SK-N-SH (cell line): ENCODE results near the gene WDR62. TPM values are rescaled to one million over a fixed set of nuclear protein-coding genes. Genes with fewer than 3 reads are reported as not detected.

ENCODE experiments used
- CTCF ChIA-PET: fragments of 300-600, 350-600 bp; formaldehyde crosslinking; extraction: SDS; loops from one replicate; lab custom pipeline; 2021; lab: Yijun Ruan, JAX
- POLR2A ChIA-PET: fragments of 350-600 bp; sonication (Branson Sonifier 250); formaldehyde crosslinking; extraction: SDS; loops from one replicate; lab custom pipeline; 2020; ENCODE audit warnings: antibody characterized with exemption, inconsistent platforms; lab: Yijun Ruan, JAX
- DNase-seq: peaks from one replicate; pipeline ENCODE4 v3.0.0; 2012
- H2AFZ ChIP-seq: fragments of 200-600 bp; sonication (generic); 2 replicates; pipeline ENCODE4 v1.8.1; 2016; ENCODE audit warnings: antibody characterized with exemption, mild to moderate bottlenecking, low read depth
- H3F3A ChIP-seq: fragments of 200-600 bp; sonication (generic); replicated peaks from 2 replicates; pipeline ENCODE3; 2016; ENCODE audit warnings: antibody characterized with exemption, mild to moderate bottlenecking; ENCODE audit not compliant: insufficient read depth
- H3K27ac ChIP-seq, 2 experiments: fragments of 200-500 bp in 1 of 2; fragments of 200-600 bp in 1 of 2; sonication (Bioruptor generic) in 1 of 2; sonication (generic), shearing (Covaris generic) in 1 of 2; 2 replicates each; pipeline versions ENCODE4 v1.5.1 to v1.6.1; 2014 to 2016; ENCODE audit warnings: low read depth in 2 of 2, inconsistent platforms in 1 of 2, low read length in 1 of 2, mild to moderate bottlenecking in 1 of 2, mixed read lengths in 1 of 2
- H3K27me3 ChIP-seq: fragments of 200-600 bp; sonication (generic), shearing (Covaris generic); 2 replicates; pipeline ENCODE4 v1.6.1; 2016; ENCODE audit warnings: mixed run types; ENCODE audit not compliant: insufficient read depth
- H3K36me3 ChIP-seq, 2 experiments: fragments of 200-500 bp in 1 of 2; fragments of 200-600 bp in 1 of 2; sonication (Bioruptor generic) in 1 of 2; sonication (generic) in 1 of 2; replicated peaks in 1 of 2; 2 replicates each; pipeline versions ENCODE3 to v1.5.1; 2014 to 2016; ENCODE audit warnings: low read length in 1 of 2, mild to moderate bottlenecking in 1 of 2; ENCODE audit not compliant: insufficient read depth in 2 of 2, control insufficient read depth in 1 of 2
- H3K4me1 ChIP-seq, 2 experiments: fragments of 200-500 bp in 1 of 2; fragments of 200-600 bp in 1 of 2; sonication (Bioruptor generic) in 1 of 2; sonication (generic), shearing (Covaris generic) in 1 of 2; 2 replicates each; pipeline versions ENCODE4 v1.5.1 to v1.6.1; 2014 to 2016; ENCODE audit warnings: low read depth in 1 of 2, low read length in 1 of 2, mixed run types in 1 of 2; ENCODE audit not compliant: insufficient read depth in 2 of 2, control insufficient read depth in 1 of 2
- H3K4me2 ChIP-seq: fragments of 200-600 bp; sonication (generic), shearing (Covaris generic); 2 replicates; pipeline ENCODE4 v1.6.1; 2017; ENCODE audit warnings: mixed run types
- H3K4me3 ChIP-seq, 2 experiments: fragments of 200-500 bp in 1 of 2; fragments of 200-600 bp in 1 of 2; sonication (Bioruptor generic) in 1 of 2; sonication (generic), shearing (Covaris generic) in 1 of 2; 2 replicates each; pipeline versions ENCODE4 v1.5.1 to v1.8.1; 2014 to 2016; ENCODE audit warnings: low read depth in 2 of 2, inconsistent platforms in 1 of 2, low read length in 1 of 2, mild to moderate bottlenecking in 1 of 2, mixed read lengths in 1 of 2, moderate library complexity in 1 of 2
- H3K79me2 ChIP-seq: fragments of 200-600 bp; sonication (generic); 2 replicates; pipeline ENCODE4 v1.8.1; 2017; ENCODE audit warnings: mild to moderate bottlenecking; ENCODE audit not compliant: insufficient read depth
- H3K9ac ChIP-seq: fragments of 200-600 bp; sonication (generic); 2 replicates; pipeline ENCODE4 v1.6.1; 2017; ENCODE audit warnings: mixed run types
- H3K9me2 ChIP-seq: fragments of 200-600 bp; sonication (generic); 2 replicates; pipeline ENCODE4 v1.6.1; 2017; ENCODE audit warnings: mixed run types
- H3K9me3 ChIP-seq: fragments of 200-600 bp; sonication (generic); 2 replicates; pipeline ENCODE4 v1.6.1; 2017; ENCODE audit warnings: mixed run types, mild to moderate bottlenecking, moderate library complexity
- H4K20me1 ChIP-seq: fragments of 200-600 bp; sonication (generic); 2 replicates; pipeline ENCODE4 v1.6.1; 2017; ENCODE audit warnings: mild to moderate bottlenecking, mixed run types; ENCODE audit not compliant: insufficient read depth
- EP300 ChIP-seq, 2 experiments: IDR thresholded peaks; 2 replicates each; pipeline versions ENCODE4 v1.4.0 to v1.6.1; 2012; ENCODE audit warnings: borderline replicate concordance in 1 of 2, low read depth in 1 of 2, low read length in 1 of 2
- EZH2phosphoT487 ChIP-seq: fragments of 200-600 bp; sonication (generic); IDR thresholded peaks from 2 replicates; pipeline ENCODE4 v1.6.1; 2017; ENCODE audit warnings: low read depth, mixed run types, mild to moderate bottlenecking, antibody characterized with exemption, moderate library complexity, borderline replicate concordance
- GATA2 ChIP-seq: sonication (generic); formaldehyde crosslinking; IDR thresholded peaks from 2 replicates; pipeline ENCODE4 v1.5.0; 2020; ENCODE audit warnings: mild to moderate bottlenecking, missing genetic modification reagents
- JUND ChIP-seq: IDR thresholded peaks from 2 replicates; pipeline ENCODE4 v1.4.0; 2012
- MEF2A ChIP-seq: IDR thresholded peaks from 2 replicates; pipeline ENCODE4 v1.4.0; 2012; ENCODE audit warnings: low read depth, borderline replicate concordance
- POLR2AphosphoS5 ChIP-seq: IDR thresholded peaks from 2 replicates; pipeline ENCODE4 v1.6.1; 2012; ENCODE audit warnings: low read depth, low read length
- RCOR1 ChIP-seq: fragments of 150-350 bp; IDR thresholded peaks from 2 replicates; pipeline ENCODE4 v1.6.1; 2017; ENCODE audit warnings: antibody characterized with exemption, low read length
- RFX5 ChIP-seq: IDR thresholded peaks from 2 replicates; pipeline ENCODE4 v1.6.1; 2012; ENCODE audit warnings: mild to moderate bottlenecking, improper control_type of control experiment, low read length
- SIN3A ChIP-seq: IDR thresholded peaks from 2 replicates; pipeline ENCODE4 v1.6.1; 2012; ENCODE audit warnings: low read depth, mild to moderate bottlenecking, low read length, moderate library complexity, borderline replicate concordance
- SMC3 ChIP-seq: IDR thresholded peaks from 2 replicates; pipeline ENCODE4 v1.6.1; 2012; ENCODE audit warnings: low read depth, low read length, improper control_type of control experiment
- TAF1 ChIP-seq: IDR thresholded peaks from 2 replicates; pipeline ENCODE4 v1.6.1; 2012; ENCODE audit warnings: low read depth, mild to moderate bottlenecking, low read length, moderate library complexity, borderline replicate concordance
- TEAD4 ChIP-seq: IDR thresholded peaks from 2 replicates; pipeline ENCODE4 v1.4.0; 2012; ENCODE audit warnings: mild to moderate bottlenecking, borderline replicate concordance; ENCODE audit not compliant: insufficient read depth
- WGBS: methylation state at CpG from one replicate; pipeline ENCODE4 v1.1.6; 2017; ENCODE audit warnings: low lambda C conversion rate; 5-methylcytosine and 5-hydroxymethylcytosine counted together
- polyA plus RNA-seq, 3 experiments: library from polyadenylated mRNA; depleted of rRNA; stranded (reverse); fragments of >200 nt; gene quantifications; 2 replicates each; pipeline ENCODE4 v1.2.3, GENCODE V29; 2012
- TF ChIP-seq, protein P1 (sequence below): fragments of 150-350 bp; IDR thresholded peaks from 2 replicates; pipeline ENCODE4 v1.6.1; 2017; ENCODE audit warnings: antibody characterized with exemption, low read length, low read depth, borderline replicate concordance
- TF ChIP-seq, protein P2 (sequence below): IDR thresholded peaks from 2 replicates; pipeline ENCODE4 v1.4.0; 2012; ENCODE audit warnings: low read depth
- TF ChIP-seq, protein P3 (sequence below): IDR thresholded peaks from 2 replicates; pipeline ENCODE4 v1.6.1; 2012; ENCODE audit warnings: mild to moderate bottlenecking, low read depth, low read length, moderate library complexity
- TF ChIP-seq, protein P4 (sequence below): IDR thresholded peaks from 2 replicates; pipeline ENCODE4 v1.4.0; 2012; ENCODE audit warnings: low read depth, borderline replicate concordance

Gene WDR62
- polyA plus RNA-seq, 1 of the 3 experiments (the other 2 are of a cell fraction): 5.3 TPM

DNA sequence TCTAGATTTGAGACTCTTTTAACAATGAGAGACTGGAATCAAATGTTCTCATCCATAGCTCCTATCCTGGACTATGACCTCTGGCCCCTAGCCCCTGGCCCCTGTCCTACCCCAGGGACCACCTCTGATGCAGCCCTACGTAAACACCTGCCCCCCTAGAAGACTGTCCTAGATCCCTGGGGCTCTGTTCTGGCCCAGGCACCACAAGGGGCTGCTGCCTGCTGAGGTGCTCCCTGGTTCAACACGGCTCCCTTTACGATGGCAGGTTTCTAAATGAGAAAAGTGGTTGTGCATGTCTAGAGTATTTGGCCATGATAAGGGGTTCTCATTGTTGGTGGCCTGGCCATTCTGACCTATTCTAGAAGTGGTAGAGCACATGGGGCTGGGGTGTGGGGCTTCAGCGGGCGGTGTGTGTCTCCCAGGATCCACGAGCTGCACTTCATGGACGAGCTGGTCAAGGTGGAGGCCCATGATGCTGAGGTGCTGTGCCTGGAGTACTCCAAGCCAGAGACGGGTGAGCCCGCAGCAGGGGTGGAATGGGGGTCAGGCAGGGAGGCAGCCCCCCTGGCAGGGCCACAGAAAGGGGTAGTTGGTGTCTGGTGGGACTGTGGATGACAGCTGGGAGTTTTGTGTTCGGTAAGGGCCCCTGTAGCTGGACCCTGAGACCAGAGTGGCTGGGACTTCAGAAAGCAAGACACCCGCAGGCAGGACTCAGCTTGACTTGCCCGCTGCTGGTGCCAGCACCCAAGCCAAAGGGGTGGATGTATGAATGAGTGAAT lies 29.7 kb downstream of the WDR62 start (continued):
- TF ChIP-seq RFX5 (no peak), TEAD4 (no peak), SMC3 (no peak), MEF2A (no peak)

DNA sequence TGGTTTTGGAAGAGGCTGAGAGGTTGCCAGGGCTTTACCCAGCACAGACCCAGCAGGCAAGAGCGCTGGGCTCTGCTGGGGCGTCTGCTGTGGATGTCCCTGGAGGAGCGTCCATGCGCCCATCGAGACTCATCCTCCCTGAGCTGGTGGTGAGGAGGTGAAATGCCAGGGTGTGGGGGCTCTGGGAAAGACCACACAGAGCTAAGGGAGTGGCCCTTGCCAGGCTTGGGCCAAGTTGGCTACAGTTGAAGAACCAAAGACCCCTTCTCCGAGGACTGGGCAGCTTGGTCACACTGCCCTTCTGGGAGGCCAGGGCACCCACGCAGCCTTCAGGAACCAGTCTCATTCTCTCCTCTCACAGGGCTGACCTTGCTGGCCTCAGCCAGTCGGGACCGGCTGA lies 31.6 kb downstream of the WDR62 start:
- WGBS: 93% methylated on average over 9 of the region's 9 CpGs
- Histone ChIP-seq H3K9me3 (no peaks in the 10 kb centered on the region), H3K9ac (no peak overlapping the region), H3F3A (no peaks in the 10 kb centered on the region), H3K36me3 (peaks cover 3 to 17% of the 10 kb centered on the region in 2 experiments), H3K27me3 (no peaks in the 10 kb centered on the region), H3K9me2 (no peaks in the 10 kb centered on the region), H4K20me1 (no peaks in the 10 kb centered on the region), H3K4me2 (no peak overlapping the region), H3K4me3 (no peak overlapping the region), H2AFZ (no peak overlapping the region), H3K79me2 (no peaks in the 10 kb centered on the region), H3K4me1 (no peaks in the 10 kb centered on the region), H3K27ac (no peak overlapping the region)
- DNase-seq: no peak
- POLR2A ChIA-PET: no interaction called here
- TF ChIP-seq, protein P1, sequence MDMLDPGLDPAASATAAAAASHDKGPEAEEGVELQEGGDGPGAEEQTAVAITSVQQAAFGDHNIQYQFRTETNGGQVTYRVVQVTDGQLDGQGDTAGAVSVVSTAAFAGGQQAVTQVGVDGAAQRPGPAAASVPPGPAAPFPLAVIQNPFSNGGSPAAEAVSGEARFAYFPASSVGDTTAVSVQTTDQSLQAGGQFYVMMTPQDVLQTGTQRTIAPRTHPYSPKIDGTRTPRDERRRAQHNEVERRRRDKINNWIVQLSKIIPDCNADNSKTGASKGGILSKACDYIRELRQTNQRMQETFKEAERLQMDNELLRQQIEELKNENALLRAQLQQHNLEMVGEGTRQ: no peak
- TF ChIP-seq RCOR1: no peak
- TF ChIP-seq SIN3A: no peak
- CTCF ChIA-PET: no interaction called here

DNA sequence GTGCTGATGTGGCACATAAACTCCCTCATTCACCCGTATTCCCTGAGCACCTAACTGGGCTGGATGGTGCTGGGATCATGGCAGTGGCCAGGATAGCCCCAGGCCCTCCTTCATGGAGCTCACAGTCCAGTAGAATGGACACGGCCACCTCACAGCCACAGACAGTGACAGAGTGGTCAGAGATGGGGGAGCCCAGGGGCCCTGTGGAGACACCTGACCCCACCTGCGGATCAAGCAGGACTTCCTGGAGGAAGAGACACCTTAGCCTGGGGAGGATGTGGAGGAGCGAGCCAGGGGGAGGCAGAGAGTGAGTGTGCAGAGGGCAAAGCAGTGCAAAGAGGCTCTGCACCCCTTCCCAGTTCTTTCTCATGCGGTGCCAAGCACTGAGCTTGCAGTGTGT lies 35.1 kb downstream of the WDR62 start:
- H3K4me2 ChIP-seq: no peak overlapping the region
- CTCF ChIA-PET: no interaction called here
- H3K9me2 ChIP-seq: no peaks in the 10 kb centered on the region
- H3K27ac ChIP-seq: no peak overlapping the region
- no peaks in the 10 kb centered on the region for H3F3A ChIP-seq
- no peaks in the 10 kb centered on the region for H3K27me3 ChIP-seq
- WGBS: 94% methylated on average over 4 of the region's 5 CpGs
- peaks cover 0 to 5% of the 10 kb centered on the region in 2 experiments for H3K36me3 ChIP-seq
- no peak for DNase-seq
- no peak overlapping the region for H2AFZ ChIP-seq
- no peaks in the 10 kb centered on the region for H3K4me1 ChIP-seq
- TF ChIP-seq SMC3: no peak
- TF ChIP-seq EZH2phosphoT487: no peak
- no peak for TF ChIP-seq SIN3A
- TF ChIP-seq JUND: no peak
- TF ChIP-seq TAF1: no peak
- TF ChIP-seq EP300 (IDR thresholded peaks at IDR 0.05; ENCODE audit: borderline replicate concordance in 1 of 2, low read depth in 1 of 2, low read length in 1 of 2): no peak
- TF ChIP-seq, protein P2, sequence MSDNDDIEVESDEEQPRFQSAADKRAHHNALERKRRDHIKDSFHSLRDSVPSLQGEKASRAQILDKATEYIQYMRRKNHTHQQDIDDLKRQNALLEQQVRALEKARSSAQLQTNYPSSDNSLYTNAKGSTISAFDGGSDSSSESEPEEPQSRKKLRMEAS: no peak
- no peak for TF ChIP-seq RFX5
- TF ChIP-seq, protein P3, sequence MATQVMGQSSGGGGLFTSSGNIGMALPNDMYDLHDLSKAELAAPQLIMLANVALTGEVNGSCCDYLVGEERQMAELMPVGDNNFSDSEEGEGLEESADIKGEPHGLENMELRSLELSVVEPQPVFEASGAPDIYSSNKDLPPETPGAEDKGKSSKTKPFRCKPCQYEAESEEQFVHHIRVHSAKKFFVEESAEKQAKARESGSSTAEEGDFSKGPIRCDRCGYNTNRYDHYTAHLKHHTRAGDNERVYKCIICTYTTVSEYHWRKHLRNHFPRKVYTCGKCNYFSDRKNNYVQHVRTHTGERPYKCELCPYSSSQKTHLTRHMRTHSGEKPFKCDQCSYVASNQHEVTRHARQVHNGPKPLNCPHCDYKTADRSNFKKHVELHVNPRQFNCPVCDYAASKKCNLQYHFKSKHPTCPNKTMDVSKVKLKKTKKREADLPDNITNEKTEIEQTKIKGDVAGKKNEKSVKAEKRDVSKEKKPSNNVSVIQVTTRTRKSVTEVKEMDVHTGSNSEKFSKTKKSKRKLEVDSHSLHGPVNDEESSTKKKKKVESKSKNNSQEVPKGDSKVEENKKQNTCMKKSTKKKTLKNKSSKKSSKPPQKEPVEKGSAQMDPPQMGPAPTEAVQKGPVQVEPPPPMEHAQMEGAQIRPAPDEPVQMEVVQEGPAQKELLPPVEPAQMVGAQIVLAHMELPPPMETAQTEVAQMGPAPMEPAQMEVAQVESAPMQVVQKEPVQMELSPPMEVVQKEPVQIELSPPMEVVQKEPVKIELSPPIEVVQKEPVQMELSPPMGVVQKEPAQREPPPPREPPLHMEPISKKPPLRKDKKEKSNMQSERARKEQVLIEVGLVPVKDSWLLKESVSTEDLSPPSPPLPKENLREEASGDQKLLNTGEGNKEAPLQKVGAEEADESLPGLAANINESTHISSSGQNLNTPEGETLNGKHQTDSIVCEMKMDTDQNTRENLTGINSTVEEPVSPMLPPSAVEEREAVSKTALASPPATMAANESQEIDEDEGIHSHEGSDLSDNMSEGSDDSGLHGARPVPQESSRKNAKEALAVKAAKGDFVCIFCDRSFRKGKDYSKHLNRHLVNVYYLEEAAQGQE: no peak
- no peak for TF ChIP-seq GATA2
- TF ChIP-seq POLR2AphosphoS5: no peak
- TF ChIP-seq, protein P4, sequence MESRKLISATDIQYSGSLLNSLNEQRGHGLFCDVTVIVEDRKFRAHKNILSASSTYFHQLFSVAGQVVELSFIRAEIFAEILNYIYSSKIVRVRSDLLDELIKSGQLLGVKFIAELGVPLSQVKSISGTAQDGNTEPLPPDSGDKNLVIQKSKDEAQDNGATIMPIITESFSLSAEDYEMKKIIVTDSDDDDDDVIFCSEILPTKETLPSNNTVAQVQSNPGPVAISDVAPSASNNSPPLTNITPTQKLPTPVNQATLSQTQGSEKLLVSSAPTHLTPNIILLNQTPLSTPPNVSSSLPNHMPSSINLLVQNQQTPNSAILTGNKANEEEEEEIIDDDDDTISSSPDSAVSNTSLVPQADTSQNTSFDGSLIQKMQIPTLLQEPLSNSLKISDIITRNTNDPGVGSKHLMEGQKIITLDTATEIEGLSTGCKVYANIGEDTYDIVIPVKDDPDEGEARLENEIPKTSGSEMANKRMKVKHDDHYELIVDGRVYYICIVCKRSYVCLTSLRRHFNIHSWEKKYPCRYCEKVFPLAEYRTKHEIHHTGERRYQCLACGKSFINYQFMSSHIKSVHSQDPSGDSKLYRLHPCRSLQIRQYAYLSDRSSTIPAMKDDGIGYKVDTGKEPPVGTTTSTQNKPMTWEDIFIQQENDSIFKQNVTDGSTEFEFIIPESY: no peak
- TF ChIP-seq, protein P1: no peak
- POLR2A ChIA-PET: no interaction called here
- no peak overlapping the region for H3K4me3 ChIP-seq
- H3K9me3 ChIP-seq: no peaks in the 10 kb centered on the region
- H3K79me2 ChIP-seq: no peaks in the 10 kb centered on the region
- no peaks in the 10 kb centered on the region for H4K20me1 ChIP-seq
- no peak overlapping the region for H3K9ac ChIP-seq
